Stimulated activated naive CD8-positive, alpha-beta T cell treated with anti-CD3 and anti-CD28 coated beads, Interleukin-15, amount 100 ng/mL, for 72 hours (primary cell): ENCODE results near the gene TRIM65.
A peak's percentile ranks its signal among the peaks of the same experiment; 100 is the strongest.

Experiments used
- ATAC-seq: fragments of 150-1000 bp; cut with Tn5 transposase; 2 replicates; pipeline ENCODE4 v1.10.0; 2021; ENCODE audit warnings: mild to moderate bottlenecking, moderate library complexity
- DNase-seq, 2 donors: peaks; one replicate each; pipeline ENCODE4 v3.0.0; 2021 to 2022
- H3K27ac Mint-ChIP-seq, 2 donors: one replicate each; pipeline ENCODE4 v1.8.0; 2022; ENCODE audit warnings: mild to moderate bottlenecking in 2 of 2, mixed read lengths in 2 of 2, moderate library complexity in 2 of 2
- H3K27me3 Mint-ChIP-seq: one replicate; pipeline ENCODE4 v1.8.0; 2022; ENCODE audit warnings: mixed read lengths
- H3K4me1 Mint-ChIP-seq: one replicate; pipeline ENCODE4 v1.8.0; 2022; ENCODE audit warnings: mild to moderate bottlenecking, mixed read lengths
- H3K4me3 Mint-ChIP-seq, 2 donors: one replicate each; pipeline ENCODE4 v1.8.0; 2022; ENCODE audit warnings: mild to moderate bottlenecking in 2 of 2, mixed read lengths in 2 of 2, moderate library complexity in 1 of 2
- H3K9me3 Mint-ChIP-seq, 2 donors: one replicate each; pipeline ENCODE4 v1.8.0; 2022; ENCODE audit warnings: mixed read lengths in 2 of 2

TRIM65 gene, protein sequence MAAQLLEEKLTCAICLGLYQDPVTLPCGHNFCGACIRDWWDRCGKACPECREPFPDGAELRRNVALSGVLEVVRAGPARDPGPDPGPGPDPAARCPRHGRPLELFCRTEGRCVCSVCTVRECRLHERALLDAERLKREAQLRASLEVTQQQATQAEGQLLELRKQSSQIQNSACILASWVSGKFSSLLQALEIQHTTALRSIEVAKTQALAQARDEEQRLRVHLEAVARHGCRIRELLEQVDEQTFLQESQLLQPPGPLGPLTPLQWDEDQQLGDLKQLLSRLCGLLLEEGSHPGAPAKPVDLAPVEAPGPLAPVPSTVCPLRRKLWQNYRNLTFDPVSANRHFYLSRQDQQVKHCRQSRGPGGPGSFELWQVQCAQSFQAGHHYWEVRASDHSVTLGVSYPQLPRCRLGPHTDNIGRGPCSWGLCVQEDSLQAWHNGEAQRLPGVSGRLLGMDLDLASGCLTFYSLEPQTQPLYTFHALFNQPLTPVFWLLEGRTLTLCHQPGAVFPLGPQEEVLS

DNA sequence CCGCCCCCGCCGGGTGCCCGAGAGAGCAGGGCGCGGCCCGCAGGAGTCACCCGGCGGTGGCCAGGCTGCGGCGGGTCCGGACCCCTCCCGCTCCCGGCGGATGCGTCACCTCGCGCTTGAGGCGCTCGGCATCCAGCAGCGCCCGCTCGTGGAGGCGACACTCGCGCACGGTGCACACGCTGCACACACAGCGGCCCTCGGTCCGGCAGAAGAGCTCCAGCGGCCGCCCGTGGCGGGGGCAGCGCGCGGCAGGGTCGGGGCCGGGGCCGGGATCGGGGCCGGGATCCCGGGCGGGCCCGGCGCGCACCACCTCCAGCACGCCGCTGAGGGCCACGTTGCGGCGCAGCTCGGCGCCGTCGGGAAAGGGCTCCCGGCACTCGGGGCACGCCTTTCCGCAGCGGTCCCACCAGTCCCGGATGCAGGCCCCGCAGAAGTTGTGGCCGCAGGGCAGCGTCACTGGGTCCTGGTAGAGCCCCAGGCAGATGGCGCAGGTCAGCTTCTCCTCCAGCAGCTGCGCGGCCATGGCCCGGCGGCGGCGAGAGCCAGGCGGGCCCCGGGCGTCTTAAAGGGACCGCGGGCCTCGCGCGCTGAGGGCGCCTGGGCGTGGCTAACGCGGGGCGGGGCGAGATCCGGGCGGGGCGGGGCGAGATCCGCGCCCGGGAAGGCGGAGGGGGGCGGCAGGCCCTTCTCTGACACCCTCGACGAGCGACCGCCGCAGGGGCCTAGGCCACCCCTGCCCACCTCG is at the start of gene TRIM65:
Gene TRIM65 (minus strand): TSS at position 537 of the 745 bp plus-strand sequence. CDS start 14 bp downstream, at position 523.
- ATAC-seq (peak; percentile 88), DNase-seq (peak; percentile 73 to 80)
- Mint-ChIP-seq H3K27ac (peak within 1 kb of the TSS; percentile 82 to 90), H3K27me3 (no peaks in the 10 kb centered on the region), H3K4me3 (peak within 1 kb of the TSS; percentile 73 to 88), H3K4me1 (peaks cover 45% of the 10 kb centered on the region), H3K9me3 (no peaks in the 10 kb centered on the region)

DNA sequence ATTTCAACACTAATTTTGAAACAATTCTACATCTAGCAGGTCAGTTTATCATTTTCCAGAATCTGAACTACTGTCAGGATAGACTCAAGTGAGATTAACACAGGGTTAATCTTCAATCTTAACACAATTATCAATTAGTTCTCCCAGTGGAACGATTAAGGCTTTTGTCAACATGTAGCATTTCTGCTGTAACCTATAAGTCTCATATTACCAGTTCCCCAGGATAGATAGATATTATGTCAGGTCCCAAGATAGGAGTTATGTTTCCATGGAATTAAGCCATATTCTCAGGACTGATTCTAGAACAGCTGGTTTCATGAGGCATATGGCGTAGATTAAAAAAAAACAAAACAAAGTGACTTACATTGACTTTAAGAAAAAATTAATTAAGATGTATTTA is 48.5 kb upstream of the TRIM65 start:
- Mint-ChIP-seq H3K4me3 (no peak overlapping the region), H3K27ac (no peak overlapping the region), H3K9me3 (no peaks in the 10 kb centered on the region), H3K4me1 (peaks cover 14% of the 10 kb centered on the region), H3K27me3 (no peaks in the 10 kb centered on the region)
- DNase-seq (no peak), ATAC-seq (no peak)

DNA sequence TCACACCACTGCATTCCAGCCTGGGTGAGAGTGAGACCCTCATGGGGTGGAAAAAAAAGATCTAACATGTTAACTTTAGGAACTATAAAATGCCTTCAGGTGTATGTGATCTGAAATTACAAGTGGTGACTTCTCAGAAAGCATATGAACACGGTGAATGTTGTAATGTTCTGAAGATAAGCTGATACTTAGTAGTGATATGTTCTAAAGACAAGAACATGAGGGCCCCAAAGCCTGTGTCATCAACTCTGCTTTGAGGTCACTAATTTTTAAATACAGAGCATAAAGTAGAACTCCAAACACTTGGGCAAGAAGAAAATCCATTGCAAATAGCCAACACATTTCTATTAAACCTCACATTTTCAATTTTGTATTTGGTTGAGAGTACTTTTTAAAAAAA is 46.7 kb upstream of the TRIM65 start:
- Mint-ChIP-seq H3K9me3 (no peaks in the 10 kb centered on the region), H3K4me3 (no peak overlapping the region), H3K27ac (no peak overlapping the region), H3K27me3 (no peaks in the 10 kb centered on the region), H3K4me1 (peaks cover 22% of the 10 kb centered on the region)
- ATAC-seq: no peak
- no peak for DNase-seq

DNA sequence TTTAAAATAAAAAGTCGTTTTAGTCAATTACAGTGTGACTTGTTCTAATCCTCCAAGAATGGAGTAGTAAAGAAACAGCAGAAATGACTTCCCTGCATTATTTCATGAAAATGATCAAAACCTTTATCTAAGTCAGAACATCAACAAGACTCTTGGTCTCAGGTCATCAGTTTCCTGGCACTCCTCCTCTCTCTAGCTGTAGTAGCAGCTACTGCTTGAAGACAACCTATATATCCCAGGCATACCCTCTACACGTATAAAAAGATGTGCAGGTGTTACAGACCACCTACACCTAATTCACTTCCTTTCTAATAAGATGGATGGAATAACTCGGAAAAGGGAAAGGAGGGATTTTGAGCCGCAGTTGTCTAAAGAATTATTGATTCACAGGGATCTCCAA is 45.7 kb upstream of the TRIM65 start:
- Mint-ChIP-seq H3K4me1 (peaks cover 22% of the 10 kb centered on the region), H3K27ac (peak overlapping the region in 1 of 2 donors; percentile 8), H3K27me3 (no peaks in the 10 kb centered on the region), H3K4me3 (no peak overlapping the region), H3K9me3 (no peaks in the 10 kb centered on the region)
- DNase-seq: no peak
- no peak for ATAC-seq

DNA sequence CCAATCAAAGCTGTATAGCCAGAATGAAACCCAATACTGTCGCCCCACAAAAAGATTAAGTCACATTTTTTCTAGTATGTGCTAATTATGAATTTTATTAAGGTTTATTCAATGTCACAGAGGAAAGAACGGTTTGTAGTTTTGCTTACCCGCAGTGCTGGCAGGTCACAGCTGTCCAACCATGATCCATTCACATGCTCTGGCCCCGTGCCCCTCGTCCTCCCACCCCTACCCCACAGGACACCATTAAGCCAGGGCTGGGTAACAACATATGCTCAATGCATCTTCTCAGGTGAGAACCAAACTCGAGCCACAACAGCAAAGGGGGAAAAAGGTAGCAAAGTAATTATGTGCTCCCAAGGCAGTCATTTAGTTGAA is 44.7 kb upstream of the TRIM65 start:
- Mint-ChIP-seq H3K4me3 (peak overlapping the region; percentile 80 to 88), H3K4me1 (peaks cover 22% of the 10 kb centered on the region), H3K9me3 (no peaks in the 10 kb centered on the region), H3K27me3 (no peaks in the 10 kb centered on the region), H3K27ac (peak overlapping the region in 1 of 2 donors; percentile 72)
- ATAC-seq (no peak), DNase-seq (no peak)

DNA sequence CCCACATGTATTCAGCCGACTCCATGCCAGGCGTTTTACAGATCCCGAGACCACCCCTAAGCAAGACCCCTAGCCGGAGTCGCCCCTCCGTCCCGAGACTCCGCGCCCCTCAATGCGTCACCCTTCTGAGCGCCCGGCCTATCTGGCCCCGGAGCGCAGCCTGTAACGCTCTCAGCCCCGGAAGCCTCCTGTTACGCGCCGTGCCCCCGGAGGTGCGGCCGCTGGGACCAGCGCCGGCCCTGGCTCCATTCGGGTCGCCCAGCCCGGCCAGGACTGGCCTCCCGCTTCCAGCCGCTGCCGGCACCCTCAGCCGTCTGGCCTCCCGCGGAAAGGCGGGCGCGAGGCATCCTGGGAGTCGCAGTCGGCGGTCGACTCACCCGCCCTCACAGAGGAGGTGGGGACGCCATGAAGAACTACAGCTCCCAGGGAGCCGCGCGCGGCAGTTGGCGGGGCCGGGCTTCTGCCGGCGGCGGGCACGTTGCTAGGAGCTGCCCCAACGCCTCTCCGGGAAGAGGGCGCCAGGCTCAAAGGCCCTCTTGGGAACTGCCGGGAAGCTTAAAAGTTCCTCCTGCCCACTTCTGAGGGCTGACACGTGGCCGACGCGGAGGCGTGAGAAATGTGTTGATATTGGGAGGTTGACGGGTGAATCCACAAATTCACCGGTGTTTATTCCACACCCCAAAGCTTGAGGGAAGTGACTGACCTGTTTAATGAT is 44.1 kb upstream of the TRIM65 start, which contains the start of gene FBF1:
Gene FBF1 (minus strand): TSS at position 316 of the 715 bp plus-strand sequence. CDS start 2,893 bp downstream, outside the sequence.
- Mint-ChIP-seq H3K9me3 (no peaks in the 10 kb centered on the region), H3K27ac (peak within 1 kb of the TSS; percentile 72 to 91), H3K4me3 (peak within 1 kb of the TSS; percentile 80 to 88), H3K27me3 (no peaks in the 10 kb centered on the region), H3K4me1 (peaks cover 22% of the 10 kb centered on the region)
- ATAC-seq (peak; percentile 99), DNase-seq (peak; percentile 84 to 89)

DNA sequence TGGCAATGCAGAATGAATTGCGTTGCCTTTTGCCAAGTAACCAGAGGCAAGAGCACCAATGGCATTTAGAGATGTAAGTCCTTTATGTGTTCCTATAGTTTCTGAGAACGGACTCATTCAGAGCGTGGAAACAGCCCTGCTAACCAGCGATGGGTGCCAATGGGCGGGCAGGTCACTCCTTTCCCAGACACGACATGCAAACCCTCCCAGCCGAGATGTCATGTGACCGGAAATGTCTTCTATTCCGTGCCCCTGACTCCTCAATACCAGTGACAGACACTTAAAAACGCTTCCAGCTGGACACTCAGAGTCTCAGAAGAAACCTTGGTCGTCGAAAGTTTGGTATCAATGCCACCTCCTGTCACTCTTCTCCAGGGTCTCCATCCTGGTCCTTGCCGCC is 40.9 kb upstream of the TRIM65 start:
- Mint-ChIP-seq H3K27me3 (no peaks in the 10 kb centered on the region), H3K27ac (no peak overlapping the region), H3K4me3 (no peak overlapping the region), H3K4me1 (peaks cover 22% of the 10 kb centered on the region), H3K9me3 (no peaks in the 10 kb centered on the region)
- DNase-seq (no peak), ATAC-seq (no peak)

DNA sequence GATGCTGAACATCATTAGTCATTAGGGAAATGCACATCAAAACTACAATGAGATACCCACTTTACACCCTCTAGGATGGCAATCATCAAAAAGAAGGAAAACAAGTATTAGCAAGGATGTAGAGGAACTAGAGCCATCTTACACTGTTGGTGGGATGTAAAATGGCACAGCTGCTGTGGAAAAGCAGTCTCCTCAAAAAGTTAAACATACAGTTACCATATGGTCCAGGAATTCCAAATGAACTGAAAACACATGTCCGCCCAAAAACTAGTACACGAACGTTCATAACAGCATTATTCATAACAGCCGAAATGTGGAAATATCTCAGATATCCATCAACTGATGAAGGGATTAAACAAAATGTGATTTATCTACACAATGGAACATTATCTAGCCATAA is 37.1 kb upstream of the TRIM65 start:
- DNase-seq (no peak), ATAC-seq (no peak)
- Mint-ChIP-seq H3K9me3 (no peaks in the 10 kb centered on the region), H3K27ac (no peak overlapping the region), H3K4me1 (no peaks in the 10 kb centered on the region), H3K4me3 (no peak overlapping the region), H3K27me3 (no peaks in the 10 kb centered on the region)

DNA sequence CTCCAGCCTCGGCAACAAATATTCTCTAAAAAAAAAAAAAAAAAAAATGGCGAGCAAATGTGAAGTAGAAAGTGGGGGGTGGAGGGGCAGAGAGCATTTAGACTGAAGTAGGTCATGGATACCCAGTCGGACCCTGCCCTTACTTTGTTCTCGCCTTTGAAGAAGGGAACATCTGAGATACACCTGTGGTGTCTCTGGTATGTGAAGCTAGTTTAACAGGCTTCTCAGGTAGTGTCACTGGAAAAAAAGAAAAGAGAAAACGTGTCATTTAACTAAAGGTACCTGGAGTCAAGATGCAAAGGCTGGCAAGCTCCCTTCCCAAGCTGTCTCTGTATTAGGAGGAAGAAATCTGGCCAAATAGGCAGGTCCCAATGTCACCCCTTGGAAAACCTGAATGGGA is 36.1 kb upstream of the TRIM65 start:
- ATAC-seq (no peak), DNase-seq (no peak)
- no peaks in the 10 kb centered on the region for H3K9me3 Mint-ChIP-seq
- H3K4me3 Mint-ChIP-seq: no peak overlapping the region
- no peaks in the 10 kb centered on the region for H3K4me1 Mint-ChIP-seq
- H3K27ac Mint-ChIP-seq: no peak overlapping the region
- H3K27me3 Mint-ChIP-seq: no peaks in the 10 kb centered on the region

DNA sequence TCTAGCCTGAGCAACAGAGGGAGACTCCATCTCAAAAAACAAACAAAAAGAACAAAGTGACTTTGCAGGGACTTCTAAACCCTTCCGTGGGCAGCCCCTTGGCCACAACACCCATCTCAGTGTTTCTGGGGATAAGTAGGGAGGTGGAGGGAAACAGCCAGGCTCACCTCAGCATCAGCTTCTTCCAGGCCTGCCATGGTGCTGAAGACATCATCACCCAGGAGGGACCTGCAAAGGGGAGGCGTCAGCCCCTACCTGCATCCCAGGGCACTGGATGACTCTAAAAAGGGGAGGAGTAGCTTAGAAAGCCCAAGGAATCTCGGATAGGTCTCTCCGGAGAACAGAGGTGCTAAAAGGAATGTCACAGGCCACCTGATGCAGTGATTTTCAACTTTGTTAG is 34.3 kb upstream of the TRIM65 start:
- no peaks in the 10 kb centered on the region for H3K27me3 Mint-ChIP-seq
- no peak for DNase-seq
- no peak overlapping the region for H3K4me3 Mint-ChIP-seq
- H3K9me3 Mint-ChIP-seq: no peaks in the 10 kb centered on the region
- no peaks in the 10 kb centered on the region for H3K4me1 Mint-ChIP-seq
- no peak overlapping the region for H3K27ac Mint-ChIP-seq
- no peak for ATAC-seq

DNA sequence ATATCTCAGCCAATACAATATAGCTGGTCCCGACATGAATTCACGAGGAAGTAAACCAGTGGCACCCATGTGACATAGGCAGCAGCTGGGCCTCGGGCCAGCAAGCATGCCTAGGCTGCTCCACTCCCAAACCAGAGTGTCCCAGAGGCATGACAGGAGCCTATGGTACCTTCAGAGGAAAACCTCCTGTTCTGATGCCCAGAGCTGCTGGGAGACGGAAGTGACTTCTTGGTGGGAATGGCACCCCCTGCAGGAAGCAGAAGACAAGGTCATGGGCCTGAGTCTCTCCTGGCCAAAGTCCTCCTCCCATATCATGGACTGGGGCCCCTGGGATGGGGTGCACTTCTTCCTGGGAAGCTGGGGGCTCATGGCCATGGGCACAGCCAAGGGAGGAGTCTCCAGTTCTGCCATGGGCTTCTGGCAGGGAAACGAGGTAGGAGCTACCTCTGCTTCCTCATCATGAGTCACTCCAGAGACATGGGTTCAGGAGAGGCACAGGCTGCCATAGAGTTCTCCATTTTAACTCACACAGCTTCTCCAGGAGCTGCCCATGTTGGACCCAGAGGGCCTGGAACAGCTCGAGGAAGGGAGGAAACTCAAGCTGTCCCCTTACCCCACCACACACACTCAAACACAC is 30.7 kb upstream of the TRIM65 start:
- no peaks in the 10 kb centered on the region for H3K4me1 Mint-ChIP-seq
- H3K9me3 Mint-ChIP-seq: no peaks in the 10 kb centered on the region
- DNase-seq (no peak), ATAC-seq (no peak)
- no peak overlapping the region for H3K4me3 Mint-ChIP-seq
- H3K27me3 Mint-ChIP-seq: no peaks in the 10 kb centered on the region
- no peak overlapping the region for H3K27ac Mint-ChIP-seq

DNA sequence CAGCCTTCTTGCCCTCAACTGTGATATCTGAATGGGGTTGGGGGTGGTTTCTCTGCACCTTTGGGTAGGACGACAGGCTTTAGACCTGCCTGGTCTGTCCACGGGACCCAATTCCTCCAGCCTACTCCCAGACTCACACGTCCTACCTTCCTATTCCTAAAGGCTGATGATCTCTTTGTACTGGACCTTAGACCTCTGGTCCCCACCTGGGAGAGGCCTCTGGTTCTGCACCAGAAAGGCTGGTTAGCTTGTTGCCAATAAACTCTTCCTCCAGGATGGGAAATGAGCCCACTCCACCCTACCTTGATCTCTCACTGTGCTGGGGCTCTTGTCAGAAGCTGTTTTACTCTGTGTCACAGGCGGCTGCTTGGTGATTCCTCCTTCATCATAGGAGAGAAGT is 29.7 kb upstream of the TRIM65 start:
- Mint-ChIP-seq H3K4me1 (no peaks in the 10 kb centered on the region), H3K27me3 (no peaks in the 10 kb centered on the region), H3K9me3 (no peaks in the 10 kb centered on the region), H3K27ac (no peak overlapping the region), H3K4me3 (no peak overlapping the region)
- DNase-seq (no peak), ATAC-seq (no peak)

DNA sequence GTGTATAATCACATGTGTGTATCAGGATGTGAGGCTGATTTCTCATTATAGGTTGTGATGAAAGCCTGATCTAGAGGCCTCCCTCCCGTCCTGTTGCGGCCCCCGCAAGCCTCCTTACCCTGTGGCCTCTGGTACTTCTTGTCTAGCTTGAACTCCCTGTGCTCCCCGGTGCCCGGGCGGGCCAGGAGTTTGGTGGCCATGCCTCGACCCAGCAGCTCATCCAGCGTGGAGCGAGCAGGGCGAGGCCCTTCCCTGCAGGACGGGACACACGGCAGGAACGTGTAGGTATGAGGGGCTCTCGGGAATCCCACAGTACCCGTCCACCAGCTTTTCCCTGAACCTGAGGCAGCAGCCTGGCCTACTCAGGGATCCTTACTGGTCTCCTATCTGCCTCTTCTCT is 29.2 kb upstream of the TRIM65 start:
- DNase-seq: no peak
- Mint-ChIP-seq H3K4me1 (no peaks in the 10 kb centered on the region), H3K27me3 (no peaks in the 10 kb centered on the region), H3K27ac (no peak overlapping the region), H3K9me3 (no peaks in the 10 kb centered on the region), H3K4me3 (no peak overlapping the region)
- ATAC-seq: no peak

DNA sequence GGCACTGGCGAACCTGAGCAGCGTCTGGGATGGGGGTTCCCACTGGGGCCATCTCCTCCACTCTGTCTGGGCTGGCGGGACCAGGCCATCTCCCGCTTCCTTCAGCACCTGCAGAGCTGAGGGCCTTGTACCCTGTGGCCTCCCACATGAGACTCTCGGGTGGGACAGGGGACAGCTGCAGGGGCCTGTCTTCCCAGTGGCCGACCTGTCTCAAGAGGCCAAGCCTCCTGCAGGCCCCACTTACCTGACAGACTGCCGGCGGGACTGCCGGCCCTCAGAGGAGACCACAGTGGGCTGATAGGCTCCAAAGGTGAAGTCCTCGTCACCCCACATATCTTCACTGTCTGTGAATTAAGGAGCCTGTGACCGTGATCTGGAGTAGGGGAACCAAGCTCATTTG is 28.4 kb upstream of the TRIM65 start:
- Mint-ChIP-seq H3K27ac (no peak overlapping the region), H3K4me3 (no peak overlapping the region), H3K27me3 (no peaks in the 10 kb centered on the region), H3K9me3 (no peaks in the 10 kb centered on the region), H3K4me1 (no peaks in the 10 kb centered on the region)
- DNase-seq: no peak
- no peak for ATAC-seq
